ENCODE data around the gene NLK. TPM values are rescaled to one million over a fixed set of nuclear protein-coding genes. Genes with fewer than 3 reads are reported as not detected.

NLK gene
- total and polyA plus RNA-seq, 10 of the 15 experiments (the other 5 are each of a cell fraction or from before 2014, with no cell fraction given) = 5.0 to 22.9 (median 15.0) TPM

- DNase-seq (ENCODE audit: low read depth, low spot score) = no peak
- no peaks in the 10 kb centered on the region for H3K27me3 ChIP-seq (replicated peaks in 1 of 2; ENCODE audit: control insufficient read depth in 2 of 2, insufficient read depth in 2 of 2, low read length in 1 of 2)
- H4K20me1 ChIP-seq (ENCODE audit: control insufficient read depth, insufficient read depth) = no peaks in the 10 kb centered on the region
- no peaks in the 10 kb centered on the region for H3K9me3 ChIP-seq (replicated peaks; ENCODE audit: control insufficient read depth, insufficient read depth, low read length)
- in situ Hi-C loops (cut with MboI) = no loop called here
- ChIA-PET POLR2A (no interaction called here), CTCF (no interaction called here), SMC1A (ENCODE audit: uncharacterized antibody, unreplicated experiment) (interaction anchor here (0.7 to 1.6 kb wide), 2 partner anchors 39 to 43 kb away, joined by 3 read pairs; no protein-coding TSS in a partner anchor), RAD21 (ENCODE audit: unreplicated experiment) (no interaction called here)
- H3K27ac ChIP-seq (ENCODE audit: control insufficient read depth, insufficient read depth) = no peak overlapping the region
- H3K4me3 ChIP-seq = no peak overlapping the region
- no peak overlapping the region for H3K9ac ChIP-seq (ENCODE audit: control insufficient read depth, insufficient read depth, low read length)
- 88% methylated on average over 1 of the region's 1 CpG for WGBS (ENCODE audit: insufficient coverage, insufficient replicate concordance, low lambda C conversion rate, missing lambda C conversion rate)
- no peaks in the 10 kb centered on the region for H3K36me3 ChIP-seq (ENCODE audit: control insufficient read depth in 2 of 2, insufficient read depth in 2 of 2, low read length in 1 of 2)
- H3K4me1 ChIP-seq (ENCODE audit: control insufficient read depth, insufficient read depth, low read length) = no peaks in the 10 kb centered on the region
- intact Hi-C loops (cut with micrococcal nuclease; ENCODE audit: unreplicated experiment) = no loop called here
- BruUV-seq (replicated peaks) = no TSS peak
- no peak overlapping the region for H2AFZ ChIP-seq (ENCODE audit: control insufficient read depth, low read depth, low read length)
- no peak for ATAC-seq
- no peak for FAIRE-seq
- no peaks in the 10 kb centered on the region for H3K79me2 ChIP-seq (ENCODE audit: control insufficient read depth, insufficient read depth, low read length)
- no peak for TF ChIP-seq MYB (IDR thresholded peaks at IDR 0.05; ENCODE audit: borderline replicate concordance, low read depth, low read length)
- no peak for TF ChIP-seq RB1 (IDR thresholded peaks at IDR 0.05; ENCODE audit: borderline replicate concordance)
- TF ChIP-seq CREM (IDR thresholded peaks at IDR 0.05; ENCODE audit: low read depth) = no peak
- TF ChIP-seq MTA2 (IDR thresholded peaks at IDR 0.05; ENCODE audit: low read depth) = no peak
- no peak for TF ChIP-seq IRF5 (IDR thresholded peaks at IDR 0.05; ENCODE audit: borderline replicate concordance)
- TF ChIP-seq PML (IDR thresholded peaks at IDR 0.05; ENCODE audit: low read length) = no peak
- no peak for TF ChIP-seq PAX5 (IDR thresholded peaks at IDR 0.05; ENCODE audit: borderline replicate concordance, low read depth, low read length)
- no peak for TF ChIP-seq SIN3A (IDR thresholded peaks at IDR 0.05; ENCODE audit: low read depth, low read length)
- TF ChIP-seq STAT3 (IDR thresholded peaks at IDR 0.05; ENCODE audit: low read depth, low read length) = no peak
- TF ChIP-seq RFX5 (IDR thresholded peaks at IDR 0.05; ENCODE audit: low read depth, low read length) = no peak
- no peak for TF ChIP-seq BHLHE40 (IDR thresholded peaks at IDR 0.05; ENCODE audit: borderline replicate concordance in 1 of 2, low read depth in 2 of 2, low read length in 1 of 2)
- no peak for TF ChIP-seq ZSCAN29 (IDR thresholded peaks at IDR 0.05)
- TF ChIP-seq, protein P1, sequence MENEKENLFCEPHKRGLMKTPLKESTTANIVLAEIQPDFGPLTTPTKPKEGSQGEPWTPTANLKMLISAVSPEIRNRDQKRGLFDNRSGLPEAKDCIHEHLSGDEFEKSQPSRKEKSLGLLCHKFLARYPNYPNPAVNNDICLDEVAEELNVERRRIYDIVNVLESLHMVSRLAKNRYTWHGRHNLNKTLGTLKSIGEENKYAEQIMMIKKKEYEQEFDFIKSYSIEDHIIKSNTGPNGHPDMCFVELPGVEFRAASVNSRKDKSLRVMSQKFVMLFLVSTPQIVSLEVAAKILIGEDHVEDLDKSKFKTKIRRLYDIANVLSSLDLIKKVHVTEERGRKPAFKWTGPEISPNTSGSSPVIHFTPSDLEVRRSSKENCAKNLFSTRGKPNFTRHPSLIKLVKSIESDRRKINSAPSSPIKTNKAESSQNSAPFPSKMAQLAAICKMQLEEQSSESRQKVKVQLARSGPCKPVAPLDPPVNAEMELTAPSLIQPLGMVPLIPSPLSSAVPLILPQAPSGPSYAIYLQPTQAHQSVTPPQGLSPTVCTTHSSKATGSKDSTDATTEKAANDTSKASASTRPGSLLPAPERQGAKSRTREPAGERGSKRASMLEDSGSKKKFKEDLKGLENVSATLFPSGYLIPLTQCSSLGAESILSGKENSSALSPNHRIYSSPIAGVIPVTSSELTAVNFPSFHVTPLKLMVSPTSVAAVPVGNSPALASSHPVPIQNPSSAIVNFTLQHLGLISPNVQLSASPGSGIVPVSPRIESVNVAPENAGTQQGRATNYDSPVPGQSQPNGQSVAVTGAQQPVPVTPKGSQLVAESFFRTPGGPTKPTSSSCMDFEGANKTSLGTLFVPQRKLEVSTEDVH (IDR thresholded peaks at IDR 0.05; ENCODE audit: low read depth, partially characterized antibody) = no peak
- TF ChIP-seq, protein P2, sequence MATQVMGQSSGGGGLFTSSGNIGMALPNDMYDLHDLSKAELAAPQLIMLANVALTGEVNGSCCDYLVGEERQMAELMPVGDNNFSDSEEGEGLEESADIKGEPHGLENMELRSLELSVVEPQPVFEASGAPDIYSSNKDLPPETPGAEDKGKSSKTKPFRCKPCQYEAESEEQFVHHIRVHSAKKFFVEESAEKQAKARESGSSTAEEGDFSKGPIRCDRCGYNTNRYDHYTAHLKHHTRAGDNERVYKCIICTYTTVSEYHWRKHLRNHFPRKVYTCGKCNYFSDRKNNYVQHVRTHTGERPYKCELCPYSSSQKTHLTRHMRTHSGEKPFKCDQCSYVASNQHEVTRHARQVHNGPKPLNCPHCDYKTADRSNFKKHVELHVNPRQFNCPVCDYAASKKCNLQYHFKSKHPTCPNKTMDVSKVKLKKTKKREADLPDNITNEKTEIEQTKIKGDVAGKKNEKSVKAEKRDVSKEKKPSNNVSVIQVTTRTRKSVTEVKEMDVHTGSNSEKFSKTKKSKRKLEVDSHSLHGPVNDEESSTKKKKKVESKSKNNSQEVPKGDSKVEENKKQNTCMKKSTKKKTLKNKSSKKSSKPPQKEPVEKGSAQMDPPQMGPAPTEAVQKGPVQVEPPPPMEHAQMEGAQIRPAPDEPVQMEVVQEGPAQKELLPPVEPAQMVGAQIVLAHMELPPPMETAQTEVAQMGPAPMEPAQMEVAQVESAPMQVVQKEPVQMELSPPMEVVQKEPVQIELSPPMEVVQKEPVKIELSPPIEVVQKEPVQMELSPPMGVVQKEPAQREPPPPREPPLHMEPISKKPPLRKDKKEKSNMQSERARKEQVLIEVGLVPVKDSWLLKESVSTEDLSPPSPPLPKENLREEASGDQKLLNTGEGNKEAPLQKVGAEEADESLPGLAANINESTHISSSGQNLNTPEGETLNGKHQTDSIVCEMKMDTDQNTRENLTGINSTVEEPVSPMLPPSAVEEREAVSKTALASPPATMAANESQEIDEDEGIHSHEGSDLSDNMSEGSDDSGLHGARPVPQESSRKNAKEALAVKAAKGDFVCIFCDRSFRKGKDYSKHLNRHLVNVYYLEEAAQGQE (IDR thresholded peaks at IDR 0.05; ENCODE audit: low read depth, low read length) = no peak
- no peak for TF ChIP-seq PBX3 (IDR thresholded peaks at IDR 0.05; ENCODE audit: insufficient replicate concordance, low read depth, low read length)
- no peak for TF ChIP-seq RAD51 (IDR thresholded peaks at IDR 0.05)
- H3K4me2 ChIP-seq (ENCODE audit: control insufficient read depth, insufficient read depth) = no peak overlapping the region
These were observed 116.5 kb downstream of the NLK start for GRCh38 chr17:28159004-28159403.

All from GM12878 (cell line).